GM12875 (cell line): Measurements from ENCODE around the gene OGFR.

ENCODE experiments used
- H3K4me3 ChIP-seq: one replicate; pipeline ENCODE4 v1.5.1; 2011; ENCODE audit warnings: low read depth, low read length, control low read depth
- CTCF ChIP-seq: IDR thresholded peaks from 2 replicates; pipeline ENCODE4 v1.5.1; 2011; ENCODE audit warnings: low read depth, mild to moderate bottlenecking, control low read depth, inconsistent platforms, low read length, moderate library complexity, borderline replicate concordance; ENCODE audit not compliant: insufficient read depth

Gene OGFR

GRCh38 chr20:62838128-62838891 lies 33.7 kb downstream of the OGFR start:
- TF ChIP-seq CTCF = no peak
- no peak overlapping the region for H3K4me3 ChIP-seq

GRCh38 chr20:62839261-62839660 lies 34.6 kb downstream of the OGFR start:
- no peak overlapping the region for H3K4me3 ChIP-seq
- TF ChIP-seq CTCF = no peak

- H3K4me3 ChIP-seq = no peak overlapping the region
- no peak for TF ChIP-seq CTCF
Observed at GRCh38 chr20:62839816-62840215, 35.2 kb downstream of the OGFR start.

- H3K4me3 ChIP-seq = no peak overlapping the region
- TF ChIP-seq CTCF = no peak
Observed at GRCh38 chr20:62840244-62841197, 35.9 kb downstream of the OGFR start.

- TF ChIP-seq CTCF = no peak
Observed at GRCh38 chr20:62841705-62842212, 37.1 kb downstream of the OGFR start.

GRCh38 chr20:62843656-62844055 lies 39.0 kb downstream of the OGFR start:
- TF ChIP-seq CTCF = no peak
- H3K4me3 ChIP-seq = no peak overlapping the region

More at GRCh38 chr20:62841705-62842212, 37.1 kb downstream of the OGFR start:
- H3K4me3 ChIP-seq = no peak overlapping the region
